GM23338 (cell line): Measurements from ENCODE around the gene JUP. TPM values are rescaled to one million over a fixed set of nuclear protein-coding genes. Genes with fewer than 3 reads are reported as not detected.

ENCODE experiments used
- ATAC-seq: fragments of 200-7000 bp; cut with Tn5 transposase; 3 replicates; pipeline ENCODE4 v1.9.1; 2020
- DNase-seq: peaks from one replicate; pipeline ENCODE4 v3.0.0-alpha.2; 2015; ENCODE audit warnings: low spot score
- H2AFZ ChIP-seq: fragments of 200-600 bp; sonication (generic); 2 replicates; pipeline ENCODE4 v1.8.0; 2016; ENCODE audit warnings: antibody characterized with exemption, mild to moderate bottlenecking, moderate library complexity
- H3F3A ChIP-seq: fragments of 200-600 bp; sonication (generic); replicated peaks from 2 replicates; pipeline ENCODE4 v1.8.0; 2017; ENCODE audit warnings: antibody characterized with exemption, mixed run types, low read depth
- H3K27ac ChIP-seq: fragments of 200-600 bp; sonication (generic); 2 replicates; pipeline ENCODE4 v1.6.1; 2016; ENCODE audit warnings: low read depth
- H3K27me3 ChIP-seq: fragments of 200-600 bp; sonication (generic); 2 replicates; pipeline ENCODE4 v1.8.0; 2016; ENCODE audit warnings: mild to moderate bottlenecking, mixed run types, moderate library complexity; ENCODE audit not compliant: insufficient read depth
- H3K36me3 ChIP-seq: fragments of 200-600 bp; sonication (generic); 2 replicates; pipeline ENCODE4 v1.8.0; 2016; ENCODE audit warnings: mild to moderate bottlenecking; ENCODE audit not compliant: insufficient read depth
- H3K4me1 ChIP-seq: fragments of 200-600 bp; sonication (generic); 2 replicates; pipeline ENCODE4 v1.8.0; 2016; ENCODE audit warnings: mild to moderate bottlenecking, moderate library complexity; ENCODE audit not compliant: insufficient read depth
- H3K4me2 ChIP-seq: fragments of 200-600 bp; sonication (generic); 2 replicates; pipeline ENCODE4 v1.7.1; 2017; ENCODE audit warnings: mixed run types
- H3K4me3 ChIP-seq: fragments of 200-600 bp; sonication (generic); 2 replicates; pipeline ENCODE4 v1.6.1; 2016; ENCODE audit warnings: mixed run types
- H3K79me2 ChIP-seq: fragments of 200-600 bp; sonication (generic); replicated peaks from 2 replicates; pipeline ENCODE4 v1.8.0; 2017; ENCODE audit warnings: mild to moderate bottlenecking; ENCODE audit not compliant: insufficient read depth
- H3K9me2 ChIP-seq: fragments of 200-600 bp; sonication (generic); 2 replicates; pipeline ENCODE4 v1.8.0; 2017; ENCODE audit not compliant: insufficient read depth
- H4K20me1 ChIP-seq: fragments of 200-600 bp; sonication (generic); replicated peaks from 2 replicates; pipeline ENCODE4 v1.8.0; 2017; ENCODE audit warnings: mild to moderate bottlenecking; ENCODE audit not compliant: insufficient read depth
- H3K27ac Mint-ChIP-seq: 2 replicates; pipeline ENCODE4 v1.8.0; 2020; ENCODE audit warnings: inconsistent platforms, mild to moderate bottlenecking, moderate library complexity, mixed read lengths
- H3K27me3 Mint-ChIP-seq: 3 replicates; pipeline ENCODE4 v1.8.0; 2022; ENCODE audit warnings: low read depth, mild to moderate bottlenecking, moderate library complexity, mixed read lengths, inconsistent platforms; ENCODE audit not compliant: insufficient read depth, poor library complexity
- H3K36me3 Mint-ChIP-seq: 3 replicates; pipeline ENCODE4 v1.8.0; 2021; ENCODE audit warnings: low read depth, mild to moderate bottlenecking, inconsistent platforms, moderate library complexity, mixed read lengths
- H3K4me1 Mint-ChIP-seq: 3 replicates; pipeline ENCODE4 v1.8.0; 2020; ENCODE audit warnings: mild to moderate bottlenecking, inconsistent platforms, mixed read lengths
- H3K4me3 Mint-ChIP-seq: 3 replicates; pipeline ENCODE4 v1.8.0; 2021; ENCODE audit warnings: moderate library complexity, mild to moderate bottlenecking, inconsistent platforms, mixed read lengths
- H3K9me3 Mint-ChIP-seq: 3 replicates; pipeline ENCODE4 v1.8.0; 2020; ENCODE audit warnings: moderate library complexity, mild to moderate bottlenecking, inconsistent platforms, mixed read lengths
- CREB1 ChIP-seq: fragments of 250-450 bp; sonication (Bioruptor Pico); IDR thresholded peaks from 2 replicates; pipeline ENCODE4 v1.5.0; 2020; ENCODE audit warnings: low read depth, mild to moderate bottlenecking, moderate library complexity
- EZH2 ChIP-seq: fragments of 200-600 bp; sonication (generic); IDR thresholded peaks from one replicate; pipeline ENCODE4 v1.8.0; 2017; ENCODE audit warnings: antibody characterized with exemption, mild to moderate bottlenecking, low read depth; ENCODE audit not compliant: unreplicated experiment
- EZH2phosphoT487 ChIP-seq: fragments of 200-600 bp; sonication (generic); IDR thresholded peaks from one replicate; pipeline ENCODE4 v1.8.1; 2018; ENCODE audit warnings: antibody characterized with exemption; ENCODE audit not compliant: unreplicated experiment
- JUNB ChIP-seq: IDR thresholded peaks from one replicate; pipeline ENCODE4 v1.6.1; 2016; ENCODE audit warnings: antibody characterized with exemption; ENCODE audit not compliant: unreplicated experiment
- NANOG ChIP-seq: IDR thresholded peaks from 2 replicates; pipeline ENCODE4 v1.6.1; 2016; ENCODE audit warnings: antibody characterized with exemption, borderline replicate concordance
- POLR2AphosphoS5 ChIP-seq: IDR thresholded peaks from 2 replicates; pipeline ENCODE4 v1.6.1; 2016; ENCODE audit warnings: antibody characterized with exemption, low read depth
- STAT1 ChIP-seq: IDR thresholded peaks from one replicate; pipeline ENCODE4 v1.6.1; 2016; ENCODE audit warnings: antibody characterized with exemption; ENCODE audit not compliant: unreplicated experiment
- ZNF114 ChIP-seq: fragments of 250-450 bp; sonication (Bioruptor Pico); IDR thresholded peaks from 2 replicates; pipeline ENCODE4 v1.5.0; 2020; ENCODE audit warnings: mild to moderate bottlenecking, moderate library complexity
- ZNF331 ChIP-seq: fragments of 250-450 bp; sonication (Bioruptor Pico); IDR thresholded peaks from 2 replicates; pipeline ENCODE4 v1.5.0; 2020; ENCODE audit warnings: low read depth, mild to moderate bottlenecking, moderate library complexity
- polyA plus RNA-seq: library from polyadenylated mRNA; unstranded; fragments of >200 nt; fragmentation: Nextera tagmentation; extraction: Ambion mirVana; gene quantifications from 2 replicates; pipeline ENCODE4 v1.2.1, GENCODE V29; 2016
- total RNA-seq: library from RNA; depleted of rRNA; stranded (reverse); fragments of >200 nt; shearing (Covaris generic); gene quantifications from 2 replicates; pipeline ENCODE4 v1.2.3, GENCODE V29; 2014
- TF ChIP-seq, protein P1 (sequence below): IDR thresholded peaks from one replicate; pipeline ENCODE4 v1.6.1; 2018; ENCODE audit warnings: antibody characterized with exemption; ENCODE audit not compliant: unreplicated experiment
- TF ChIP-seq, protein P2 (sequence below): IDR thresholded peaks from 2 replicates; pipeline ENCODE4 v1.6.1; 2016; ENCODE audit warnings: antibody characterized with exemption
- TF ChIP-seq, protein P3 (sequence below), 2 experiments: fragments of 200-600 bp in 1 of 2; sonication (generic) in 1 of 2; conservative IDR thresholded peaks; 2 replicates each; pipeline versions ENCODE4 v1.5.1 to v1.6.1; 2016 to 2017; ENCODE audit warnings: antibody characterized with exemption in 2 of 2, low read depth in 2 of 2, mild to moderate bottlenecking in 2 of 2, moderate library complexity in 1 of 2
- TF ChIP-seq, protein P4 (sequence below): fragments of 250-450 bp; sonication (Bioruptor Pico); IDR thresholded peaks from 2 replicates; pipeline ENCODE4 v1.5.0; 2020; ENCODE audit warnings: mild to moderate bottlenecking, moderate library complexity

The JUP gene
- total and polyA plus RNA-seq, 2 experiments from 2014 or later: 45.5 to 177 TPM

DNA sequence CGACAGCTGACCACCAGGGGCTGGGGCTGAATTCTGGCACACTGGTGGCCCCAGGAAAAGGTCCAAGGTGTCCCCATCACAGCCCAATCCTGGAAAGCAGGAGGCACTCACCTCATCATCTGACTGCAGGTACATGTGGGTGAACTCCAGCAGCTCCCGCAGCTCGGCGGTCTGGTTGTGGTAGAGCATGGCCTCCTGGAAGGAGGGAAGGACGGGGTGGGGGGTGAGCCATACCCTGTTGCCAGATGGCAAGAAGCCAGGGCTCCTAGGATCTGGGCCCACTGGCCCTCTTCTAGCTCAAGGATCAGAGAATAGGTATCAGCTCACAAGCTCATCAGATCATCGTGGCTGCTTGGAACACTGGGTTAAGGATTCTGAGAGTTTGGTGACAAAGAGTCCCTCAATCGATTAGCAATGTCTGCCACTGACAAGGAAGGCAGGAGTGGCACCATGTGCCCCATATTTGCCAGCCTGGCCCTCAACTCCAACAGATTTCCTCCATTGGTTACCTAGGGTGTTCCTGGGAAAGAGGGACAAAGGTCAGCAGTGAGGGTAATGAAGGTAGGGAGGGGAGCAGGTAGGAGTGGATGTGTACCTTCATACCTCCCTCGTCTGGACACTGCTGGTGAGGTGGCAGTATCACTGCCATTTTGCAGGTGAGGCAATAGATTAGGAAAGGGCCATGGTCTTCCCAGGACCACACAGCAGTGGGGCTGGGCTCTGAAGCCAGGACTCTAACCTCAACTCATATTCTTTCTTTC is 20.4 kb upstream of the JUP start:
- H3K4me1 ChIP-seq: peaks cover 11% of the 10 kb centered on the region
- no peak overlapping the region for H3K27ac Mint-ChIP-seq
- TF ChIP-seq EZH2phosphoT487 (no peak), STAT1 (no peak), ZNF114 (CRISPR knock-in tag) (no peak), POLR2AphosphoS5 (no peak), EZH2 (no peak), ZNF331 (CRISPR knock-in tag) (no peak), JUNB (no peak), NANOG (no peak), CREB1 (CRISPR knock-in tag) (no peak)
- TF ChIP-seq, protein P1, sequence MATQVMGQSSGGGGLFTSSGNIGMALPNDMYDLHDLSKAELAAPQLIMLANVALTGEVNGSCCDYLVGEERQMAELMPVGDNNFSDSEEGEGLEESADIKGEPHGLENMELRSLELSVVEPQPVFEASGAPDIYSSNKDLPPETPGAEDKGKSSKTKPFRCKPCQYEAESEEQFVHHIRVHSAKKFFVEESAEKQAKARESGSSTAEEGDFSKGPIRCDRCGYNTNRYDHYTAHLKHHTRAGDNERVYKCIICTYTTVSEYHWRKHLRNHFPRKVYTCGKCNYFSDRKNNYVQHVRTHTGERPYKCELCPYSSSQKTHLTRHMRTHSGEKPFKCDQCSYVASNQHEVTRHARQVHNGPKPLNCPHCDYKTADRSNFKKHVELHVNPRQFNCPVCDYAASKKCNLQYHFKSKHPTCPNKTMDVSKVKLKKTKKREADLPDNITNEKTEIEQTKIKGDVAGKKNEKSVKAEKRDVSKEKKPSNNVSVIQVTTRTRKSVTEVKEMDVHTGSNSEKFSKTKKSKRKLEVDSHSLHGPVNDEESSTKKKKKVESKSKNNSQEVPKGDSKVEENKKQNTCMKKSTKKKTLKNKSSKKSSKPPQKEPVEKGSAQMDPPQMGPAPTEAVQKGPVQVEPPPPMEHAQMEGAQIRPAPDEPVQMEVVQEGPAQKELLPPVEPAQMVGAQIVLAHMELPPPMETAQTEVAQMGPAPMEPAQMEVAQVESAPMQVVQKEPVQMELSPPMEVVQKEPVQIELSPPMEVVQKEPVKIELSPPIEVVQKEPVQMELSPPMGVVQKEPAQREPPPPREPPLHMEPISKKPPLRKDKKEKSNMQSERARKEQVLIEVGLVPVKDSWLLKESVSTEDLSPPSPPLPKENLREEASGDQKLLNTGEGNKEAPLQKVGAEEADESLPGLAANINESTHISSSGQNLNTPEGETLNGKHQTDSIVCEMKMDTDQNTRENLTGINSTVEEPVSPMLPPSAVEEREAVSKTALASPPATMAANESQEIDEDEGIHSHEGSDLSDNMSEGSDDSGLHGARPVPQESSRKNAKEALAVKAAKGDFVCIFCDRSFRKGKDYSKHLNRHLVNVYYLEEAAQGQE: no peak
- TF ChIP-seq, protein P2, sequence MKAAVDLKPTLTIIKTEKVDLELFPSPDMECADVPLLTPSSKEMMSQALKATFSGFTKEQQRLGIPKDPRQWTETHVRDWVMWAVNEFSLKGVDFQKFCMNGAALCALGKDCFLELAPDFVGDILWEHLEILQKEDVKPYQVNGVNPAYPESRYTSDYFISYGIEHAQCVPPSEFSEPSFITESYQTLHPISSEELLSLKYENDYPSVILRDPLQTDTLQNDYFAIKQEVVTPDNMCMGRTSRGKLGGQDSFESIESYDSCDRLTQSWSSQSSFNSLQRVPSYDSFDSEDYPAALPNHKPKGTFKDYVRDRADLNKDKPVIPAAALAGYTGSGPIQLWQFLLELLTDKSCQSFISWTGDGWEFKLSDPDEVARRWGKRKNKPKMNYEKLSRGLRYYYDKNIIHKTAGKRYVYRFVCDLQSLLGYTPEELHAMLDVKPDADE: no peak
- TF ChIP-seq, protein P3, sequence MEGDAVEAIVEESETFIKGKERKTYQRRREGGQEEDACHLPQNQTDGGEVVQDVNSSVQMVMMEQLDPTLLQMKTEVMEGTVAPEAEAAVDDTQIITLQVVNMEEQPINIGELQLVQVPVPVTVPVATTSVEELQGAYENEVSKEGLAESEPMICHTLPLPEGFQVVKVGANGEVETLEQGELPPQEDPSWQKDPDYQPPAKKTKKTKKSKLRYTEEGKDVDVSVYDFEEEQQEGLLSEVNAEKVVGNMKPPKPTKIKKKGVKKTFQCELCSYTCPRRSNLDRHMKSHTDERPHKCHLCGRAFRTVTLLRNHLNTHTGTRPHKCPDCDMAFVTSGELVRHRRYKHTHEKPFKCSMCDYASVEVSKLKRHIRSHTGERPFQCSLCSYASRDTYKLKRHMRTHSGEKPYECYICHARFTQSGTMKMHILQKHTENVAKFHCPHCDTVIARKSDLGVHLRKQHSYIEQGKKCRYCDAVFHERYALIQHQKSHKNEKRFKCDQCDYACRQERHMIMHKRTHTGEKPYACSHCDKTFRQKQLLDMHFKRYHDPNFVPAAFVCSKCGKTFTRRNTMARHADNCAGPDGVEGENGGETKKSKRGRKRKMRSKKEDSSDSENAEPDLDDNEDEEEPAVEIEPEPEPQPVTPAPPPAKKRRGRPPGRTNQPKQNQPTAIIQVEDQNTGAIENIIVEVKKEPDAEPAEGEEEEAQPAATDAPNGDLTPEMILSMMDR (conservative IDR thresholded peaks at IDR 0.05; ENCODE audit: low read depth in 2 of 2): no peak
- TF ChIP-seq, protein P4, sequence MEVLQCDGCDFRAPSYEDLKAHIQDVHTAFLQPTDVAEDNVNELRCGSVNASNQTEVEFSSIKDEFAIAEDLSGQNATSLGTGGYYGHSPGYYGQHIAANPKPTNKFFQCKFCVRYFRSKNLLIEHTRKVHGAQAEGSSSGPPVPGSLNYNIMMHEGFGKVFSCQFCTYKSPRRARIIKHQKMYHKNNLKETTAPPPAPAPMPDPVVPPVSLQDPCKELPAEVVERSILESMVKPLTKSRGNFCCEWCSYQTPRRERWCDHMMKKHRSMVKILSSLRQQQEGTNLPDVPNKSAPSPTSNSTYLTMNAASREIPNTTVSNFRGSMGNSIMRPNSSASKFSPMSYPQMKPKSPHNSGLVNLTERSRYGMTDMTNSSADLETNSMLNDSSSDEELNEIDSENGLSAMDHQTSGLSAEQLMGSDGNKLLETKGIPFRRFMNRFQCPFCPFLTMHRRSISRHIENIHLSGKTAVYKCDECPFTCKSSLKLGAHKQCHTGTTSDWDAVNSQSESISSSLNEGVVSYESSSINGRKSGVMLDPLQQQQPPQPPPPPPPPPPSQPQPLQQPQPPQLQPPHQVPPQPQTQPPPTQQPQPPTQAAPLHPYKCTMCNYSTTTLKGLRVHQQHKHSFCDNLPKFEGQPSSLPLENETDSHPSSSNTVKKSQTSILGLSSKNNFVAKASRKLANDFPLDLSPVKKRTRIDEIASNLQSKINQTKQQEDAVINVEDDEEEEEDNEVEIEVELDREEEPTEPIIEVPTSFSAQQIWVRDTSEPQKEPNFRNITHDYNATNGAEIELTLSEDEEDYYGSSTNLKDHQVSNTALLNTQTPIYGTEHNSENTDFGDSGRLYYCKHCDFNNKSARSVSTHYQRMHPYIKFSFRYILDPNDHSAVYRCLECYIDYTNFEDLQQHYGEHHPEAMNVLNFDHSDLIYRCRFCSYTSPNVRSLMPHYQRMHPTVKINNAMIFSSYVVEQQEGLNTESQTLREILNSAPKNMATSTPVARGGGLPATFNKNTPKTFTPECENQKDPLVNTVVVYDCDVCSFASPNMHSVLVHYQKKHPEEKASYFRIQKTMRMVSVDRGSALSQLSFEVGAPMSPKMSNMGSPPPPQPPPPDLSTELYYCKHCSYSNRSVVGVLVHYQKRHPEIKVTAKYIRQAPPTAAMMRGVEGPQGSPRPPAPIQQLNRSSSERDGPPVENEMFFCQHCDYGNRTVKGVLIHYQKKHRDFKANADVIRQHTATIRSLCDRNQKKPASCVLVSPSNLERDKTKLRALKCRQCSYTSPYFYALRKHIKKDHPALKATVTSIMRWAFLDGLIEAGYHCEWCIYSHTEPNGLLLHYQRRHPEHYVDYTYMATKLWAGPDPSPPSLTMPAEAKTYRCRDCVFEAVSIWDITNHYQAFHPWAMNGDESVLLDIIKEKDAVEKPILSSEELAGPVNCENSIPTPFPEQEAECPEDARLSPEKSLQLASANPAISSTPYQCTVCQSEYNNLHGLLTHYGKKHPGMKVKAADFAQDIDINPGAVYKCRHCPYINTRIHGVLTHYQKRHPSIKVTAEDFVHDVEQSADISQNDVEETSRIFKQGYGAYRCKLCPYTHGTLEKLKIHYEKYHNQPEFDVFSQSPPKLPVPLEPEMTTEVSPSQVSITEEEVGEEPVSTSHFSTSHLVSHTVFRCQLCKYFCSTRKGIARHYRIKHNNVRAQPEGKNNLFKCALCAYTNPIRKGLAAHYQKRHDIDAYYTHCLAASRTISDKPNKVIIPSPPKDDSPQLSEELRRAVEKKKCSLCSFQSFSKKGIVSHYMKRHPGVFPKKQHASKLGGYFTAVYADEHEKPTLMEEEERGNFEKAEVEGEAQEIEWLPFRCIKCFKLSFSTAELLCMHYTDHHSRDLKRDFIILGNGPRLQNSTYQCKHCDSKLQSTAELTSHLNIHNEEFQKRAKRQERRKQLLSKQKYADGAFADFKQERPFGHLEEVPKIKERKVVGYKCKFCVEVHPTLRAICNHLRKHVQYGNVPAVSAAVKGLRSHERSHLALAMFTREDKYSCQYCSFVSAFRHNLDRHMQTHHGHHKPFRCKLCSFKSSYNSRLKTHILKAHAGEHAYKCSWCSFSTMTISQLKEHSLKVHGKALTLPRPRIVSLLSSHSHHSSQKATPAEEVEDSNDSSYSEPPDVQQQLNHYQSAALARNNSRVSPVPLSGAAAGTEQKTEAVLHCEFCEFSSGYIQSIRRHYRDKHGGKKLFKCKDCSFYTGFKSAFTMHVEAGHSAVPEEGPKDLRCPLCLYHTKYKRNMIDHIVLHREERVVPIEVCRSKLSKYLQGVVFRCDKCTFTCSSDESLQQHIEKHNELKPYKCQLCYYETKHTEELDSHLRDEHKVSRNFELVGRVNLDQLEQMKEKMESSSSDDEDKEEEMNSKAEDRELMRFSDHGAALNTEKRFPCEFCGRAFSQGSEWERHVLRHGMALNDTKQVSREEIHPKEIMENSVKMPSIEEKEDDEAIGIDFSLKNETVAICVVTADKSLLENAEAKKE (CRISPR knock-in tag): no peak
- no peak overlapping the region for H2AFZ ChIP-seq
- peaks cover 9% of the 10 kb centered on the region; the same call in 2 of the 3 replicates for H3K9me3 Mint-ChIP-seq
- peaks cover 9% of the 10 kb centered on the region for H3K27me3 ChIP-seq
- H3K4me1 Mint-ChIP-seq: peaks cover 17% of the 10 kb centered on the region
- peaks cover 9% of the 10 kb centered on the region for H3K79me2 ChIP-seq
- DNase-seq: no peak
- no peaks in the 10 kb centered on the region; the same call in 1 of the 2 replicates for H3F3A ChIP-seq
- no peak overlapping the region for H3K4me3 ChIP-seq
- peaks cover 50% of the 10 kb centered on the region for H3K36me3 Mint-ChIP-seq
- no peak overlapping the region for H3K4me3 Mint-ChIP-seq
- no peak overlapping the region for H3K4me2 ChIP-seq
- H3K27me3 Mint-ChIP-seq: peaks cover 14% of the 10 kb centered on the region
- no peaks in the 10 kb centered on the region for H3K36me3 ChIP-seq
- H3K27ac ChIP-seq: no peak overlapping the region
- H3K9me2 ChIP-seq: no peaks in the 10 kb centered on the region
- H4K20me1 ChIP-seq: no peaks in the 10 kb centered on the region; the same call in 1 of the 2 replicates
- no peak for ATAC-seq
